Measurements from ENCODE around the gene DYDC1.

DYDC1 gene

DNA sequence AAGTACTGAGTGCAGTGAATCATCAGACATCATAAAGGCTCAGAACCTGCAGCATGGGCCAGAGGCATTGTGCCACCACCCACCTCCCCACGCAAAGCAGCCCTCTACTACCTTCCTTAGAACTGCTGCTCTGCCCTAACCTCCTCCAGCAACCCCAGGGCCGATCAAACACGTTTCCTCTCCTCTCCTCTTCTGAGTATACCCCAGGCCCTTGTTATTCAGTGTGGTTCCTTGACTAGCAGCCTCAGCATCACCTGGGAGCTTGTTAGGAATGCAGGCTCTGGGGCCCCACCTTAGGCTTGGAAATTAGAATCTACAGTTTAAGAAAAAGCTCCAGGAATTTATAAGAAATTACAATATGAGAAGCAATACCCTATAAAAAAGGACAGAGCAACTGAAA, 33.2 kb downstream of the DYDC1 start:
- TF ChIP-seq, protein P1, sequence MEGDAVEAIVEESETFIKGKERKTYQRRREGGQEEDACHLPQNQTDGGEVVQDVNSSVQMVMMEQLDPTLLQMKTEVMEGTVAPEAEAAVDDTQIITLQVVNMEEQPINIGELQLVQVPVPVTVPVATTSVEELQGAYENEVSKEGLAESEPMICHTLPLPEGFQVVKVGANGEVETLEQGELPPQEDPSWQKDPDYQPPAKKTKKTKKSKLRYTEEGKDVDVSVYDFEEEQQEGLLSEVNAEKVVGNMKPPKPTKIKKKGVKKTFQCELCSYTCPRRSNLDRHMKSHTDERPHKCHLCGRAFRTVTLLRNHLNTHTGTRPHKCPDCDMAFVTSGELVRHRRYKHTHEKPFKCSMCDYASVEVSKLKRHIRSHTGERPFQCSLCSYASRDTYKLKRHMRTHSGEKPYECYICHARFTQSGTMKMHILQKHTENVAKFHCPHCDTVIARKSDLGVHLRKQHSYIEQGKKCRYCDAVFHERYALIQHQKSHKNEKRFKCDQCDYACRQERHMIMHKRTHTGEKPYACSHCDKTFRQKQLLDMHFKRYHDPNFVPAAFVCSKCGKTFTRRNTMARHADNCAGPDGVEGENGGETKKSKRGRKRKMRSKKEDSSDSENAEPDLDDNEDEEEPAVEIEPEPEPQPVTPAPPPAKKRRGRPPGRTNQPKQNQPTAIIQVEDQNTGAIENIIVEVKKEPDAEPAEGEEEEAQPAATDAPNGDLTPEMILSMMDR (IDR thresholded peaks at IDR 0.05; ENCODE audit: insufficient read depth, low read length), result no peak
- TF ChIP-seq GABPA (IDR thresholded peaks at IDR 0.05; ENCODE audit: low read depth) (no peak), SPI1 (IDR thresholded peaks at IDR 0.05; ENCODE audit: borderline replicate concordance, low read depth) (no peak), POLR2AphosphoS5 (IDR thresholded peaks at IDR 0.05; ENCODE audit: low read depth) (no peak)
- TF ChIP-seq, protein P2, sequence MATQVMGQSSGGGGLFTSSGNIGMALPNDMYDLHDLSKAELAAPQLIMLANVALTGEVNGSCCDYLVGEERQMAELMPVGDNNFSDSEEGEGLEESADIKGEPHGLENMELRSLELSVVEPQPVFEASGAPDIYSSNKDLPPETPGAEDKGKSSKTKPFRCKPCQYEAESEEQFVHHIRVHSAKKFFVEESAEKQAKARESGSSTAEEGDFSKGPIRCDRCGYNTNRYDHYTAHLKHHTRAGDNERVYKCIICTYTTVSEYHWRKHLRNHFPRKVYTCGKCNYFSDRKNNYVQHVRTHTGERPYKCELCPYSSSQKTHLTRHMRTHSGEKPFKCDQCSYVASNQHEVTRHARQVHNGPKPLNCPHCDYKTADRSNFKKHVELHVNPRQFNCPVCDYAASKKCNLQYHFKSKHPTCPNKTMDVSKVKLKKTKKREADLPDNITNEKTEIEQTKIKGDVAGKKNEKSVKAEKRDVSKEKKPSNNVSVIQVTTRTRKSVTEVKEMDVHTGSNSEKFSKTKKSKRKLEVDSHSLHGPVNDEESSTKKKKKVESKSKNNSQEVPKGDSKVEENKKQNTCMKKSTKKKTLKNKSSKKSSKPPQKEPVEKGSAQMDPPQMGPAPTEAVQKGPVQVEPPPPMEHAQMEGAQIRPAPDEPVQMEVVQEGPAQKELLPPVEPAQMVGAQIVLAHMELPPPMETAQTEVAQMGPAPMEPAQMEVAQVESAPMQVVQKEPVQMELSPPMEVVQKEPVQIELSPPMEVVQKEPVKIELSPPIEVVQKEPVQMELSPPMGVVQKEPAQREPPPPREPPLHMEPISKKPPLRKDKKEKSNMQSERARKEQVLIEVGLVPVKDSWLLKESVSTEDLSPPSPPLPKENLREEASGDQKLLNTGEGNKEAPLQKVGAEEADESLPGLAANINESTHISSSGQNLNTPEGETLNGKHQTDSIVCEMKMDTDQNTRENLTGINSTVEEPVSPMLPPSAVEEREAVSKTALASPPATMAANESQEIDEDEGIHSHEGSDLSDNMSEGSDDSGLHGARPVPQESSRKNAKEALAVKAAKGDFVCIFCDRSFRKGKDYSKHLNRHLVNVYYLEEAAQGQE (IDR thresholded peaks at IDR 0.05; ENCODE audit: insufficient replicate concordance, low read depth), result no peak
- no peak for DNase-seq (ENCODE audit: low read depth in 1 of 2, low spot score in 1 of 2)
- H3K27me3 ChIP-seq (ENCODE audit: insufficient read depth, poor library complexity, severe bottlenecking), result no peaks in the 10 kb centered on the region
- H3K27ac ChIP-seq (replicated peaks), result no peak overlapping the region
- no peak overlapping the region for H3K4me3 ChIP-seq (replicated peaks; ENCODE audit: insufficient read depth, low read length)

- H3K27ac ChIP-seq (replicated peaks), result no peak overlapping the region
- H3K27me3 ChIP-seq (ENCODE audit: insufficient read depth, poor library complexity, severe bottlenecking), result no peaks in the 10 kb centered on the region
- no peak for DNase-seq (ENCODE audit: low read depth in 1 of 2, low spot score in 1 of 2)
- no peak overlapping the region for H3K4me3 ChIP-seq (replicated peaks; ENCODE audit: insufficient read depth, low read length)
- TF ChIP-seq, protein P2 (IDR thresholded peaks at IDR 0.05; ENCODE audit: insufficient replicate concordance, low read depth), result no peak
- no peak for TF ChIP-seq GABPA (IDR thresholded peaks at IDR 0.05; ENCODE audit: low read depth)
Observed at GRCh38 chr10:80322711-80323110, 33.8 kb downstream of the DYDC1 start.

- Histone ChIP-seq H3K27ac (replicated peaks) (no peak overlapping the region), H3K27me3 (ENCODE audit: insufficient read depth, poor library complexity, severe bottlenecking) (no peaks in the 10 kb centered on the region), H3K4me3 (replicated peaks; ENCODE audit: insufficient read depth, low read length) (no peak overlapping the region)
- no peak for DNase-seq (ENCODE audit: low read depth in 1 of 2, low spot score in 1 of 2)
- TF ChIP-seq, protein P1 (IDR thresholded peaks at IDR 0.05; ENCODE audit: insufficient read depth, low read length), result no peak
- TF ChIP-seq POLR2AphosphoS5 (IDR thresholded peaks at IDR 0.05; ENCODE audit: low read depth) (no peak), GABPA (IDR thresholded peaks at IDR 0.05; ENCODE audit: low read depth) (no peak), SPI1 (IDR thresholded peaks at IDR 0.05; ENCODE audit: borderline replicate concordance, low read depth) (no peak)
- TF ChIP-seq, protein P2 (IDR thresholded peaks at IDR 0.05; ENCODE audit: insufficient replicate concordance, low read depth), result no peak
Observed at GRCh38 chr10:80322158-80322557, 34.4 kb downstream of the DYDC1 start.

GRCh38 chr10:80321183-80321582, 35.4 kb downstream of the DYDC1 start:
- no peak for DNase-seq (ENCODE audit: low read depth in 1 of 2, low spot score in 1 of 2)
- TF ChIP-seq, protein P1 (IDR thresholded peaks at IDR 0.05; ENCODE audit: insufficient read depth, low read length), result no peak
- TF ChIP-seq GABPA (IDR thresholded peaks at IDR 0.05; ENCODE audit: low read depth) (no peak), POLR2AphosphoS5 (IDR thresholded peaks at IDR 0.05; ENCODE audit: low read depth) (no peak), SPI1 (IDR thresholded peaks at IDR 0.05; ENCODE audit: borderline replicate concordance, low read depth) (no peak)
- TF ChIP-seq, protein P2 (IDR thresholded peaks at IDR 0.05; ENCODE audit: insufficient replicate concordance, low read depth), result no peak
- no peaks in the 10 kb centered on the region for H3K27me3 ChIP-seq (ENCODE audit: insufficient read depth, poor library complexity, severe bottlenecking)
- H3K27ac ChIP-seq (replicated peaks), result no peak overlapping the region
- no peak overlapping the region for H3K4me3 ChIP-seq (replicated peaks; ENCODE audit: insufficient read depth, low read length)
